Mesothelial cell of epicardium (in vitro differentiated cells): Measurements from ENCODE around the gene ROBO2. TPM values are rescaled to one million over a fixed set of nuclear protein-coding genes. Genes with fewer than 3 reads are reported as not detected.

Experiments
- DNase-seq, 2 experiments: peaks; one replicate each; pipeline ENCODE4 v3.0.0; 2021; ENCODE audit warnings: low spot score in 2 of 2; ENCODE audit not compliant: unreplicated experiment in 2 of 2
- H3K27ac Mint-ChIP-seq: 2 replicates; pipeline ENCODE4 v1.8.0; 2021; ENCODE audit warnings: mixed read lengths
- H3K27me3 Mint-ChIP-seq: 2 replicates; pipeline ENCODE4 v1.8.0; 2021; ENCODE audit warnings: low read depth, mixed read lengths
- H3K36me3 Mint-ChIP-seq: 2 replicates; pipeline ENCODE4 v1.8.0; 2021; ENCODE audit warnings: mixed read lengths
- H3K4me1 Mint-ChIP-seq: 2 replicates; pipeline ENCODE4 v1.8.0; 2021; ENCODE audit warnings: mixed read lengths
- H3K4me3 Mint-ChIP-seq: 2 replicates; pipeline ENCODE4 v1.8.0; 2021; ENCODE audit warnings: mild to moderate bottlenecking, moderate library complexity, mixed read lengths
- H3K9me3 Mint-ChIP-seq: 2 replicates; pipeline ENCODE4 v1.8.0; 2021; ENCODE audit warnings: mixed read lengths
- CTCF ChIP-seq: fragments of 200-600 bp; sonication (generic); IDR thresholded peaks from one replicate; pipeline ENCODE4 v1.5.0; 2021; ENCODE audit warnings: antibody characterized with exemption; ENCODE audit not compliant: unreplicated experiment
- total RNA-seq: library from RNA; stranded (reverse); gene quantifications from 3 replicates; pipeline ENCODE4 v1.2.1, GENCODE V29; 2021

ROBO2 gene
- total RNA-seq, 1 donor from 2014 or later, result 82.3 TPM

- Mint-ChIP-seq H3K36me3 (peaks cover 4% of the 10 kb centered on the region), H3K9me3 (peaks cover 5% of the 10 kb centered on the region), H3K27ac (no peak overlapping the region), H3K4me1 (peaks cover 9% of the 10 kb centered on the region), H3K27me3 (no peaks in the 10 kb centered on the region), H3K4me3 (no peak overlapping the region)
- TF ChIP-seq CTCF, result no peak
- DNase-seq, result no peak
Measured at GRCh38 chr3:77539677-77540076, 499.8 kb downstream of the ROBO2 start.

- no peak for DNase-seq
- no peaks in the 10 kb centered on the region for H3K27me3 Mint-ChIP-seq
- H3K4me3 Mint-ChIP-seq, result no peak overlapping the region
- peaks cover 4% of the 10 kb centered on the region for H3K36me3 Mint-ChIP-seq
- no peak overlapping the region for H3K27ac Mint-ChIP-seq
- TF ChIP-seq CTCF, result no peak
- peaks cover 14% of the 10 kb centered on the region for H3K9me3 Mint-ChIP-seq
- peaks cover 1% of the 10 kb centered on the region for H3K4me1 Mint-ChIP-seq
Measured at GRCh38 chr3:77541203-77541922, 501.5 kb downstream of the ROBO2 start.

GRCh38 chr3:77546246-77546645 is 506.3 kb downstream of the ROBO2 start:
- H3K27ac Mint-ChIP-seq, result no peak overlapping the region
- H3K36me3 Mint-ChIP-seq, result no peaks in the 10 kb centered on the region
- H3K4me1 Mint-ChIP-seq, result no peaks in the 10 kb centered on the region
- no peak for DNase-seq
- no peaks in the 10 kb centered on the region for H3K27me3 Mint-ChIP-seq
- H3K4me3 Mint-ChIP-seq, result no peak overlapping the region
- no peak for TF ChIP-seq CTCF
- peaks cover 9% of the 10 kb centered on the region for H3K9me3 Mint-ChIP-seq

- Mint-ChIP-seq H3K4me1 (no peaks in the 10 kb centered on the region), H3K27me3 (no peaks in the 10 kb centered on the region), H3K27ac (no peak overlapping the region), H3K4me3 (no peak overlapping the region), H3K9me3 (peaks cover 18% of the 10 kb centered on the region), H3K36me3 (peaks cover 11% of the 10 kb centered on the region)
- no peak for TF ChIP-seq CTCF
- no peak for DNase-seq
Measured at GRCh38 chr3:77549034-77549433, 509.1 kb downstream of the ROBO2 start.

GRCh38 chr3:77553240-77553639 is 513.3 kb downstream of the ROBO2 start:
- no peak for DNase-seq
- no peak for TF ChIP-seq CTCF
- H3K36me3 Mint-ChIP-seq, result peaks cover 19% of the 10 kb centered on the region

GRCh38 chr3:77562089-77562488 is 522.2 kb downstream of the ROBO2 start:
- TF ChIP-seq CTCF, result no peak
- Mint-ChIP-seq H3K36me3 (peaks cover 4% of the 10 kb centered on the region), H3K4me3 (no peak overlapping the region), H3K9me3 (no peaks in the 10 kb centered on the region), H3K4me1 (no peaks in the 10 kb centered on the region), H3K27ac (no peak overlapping the region), H3K27me3 (no peaks in the 10 kb centered on the region)
- DNase-seq, result no peak

More at GRCh38 chr3:77553240-77553639, 513.3 kb downstream of the ROBO2 start:
- no peaks in the 10 kb centered on the region for H3K27me3 Mint-ChIP-seq
- H3K4me3 Mint-ChIP-seq, result no peak overlapping the region
- peaks cover 26% of the 10 kb centered on the region for H3K9me3 Mint-ChIP-seq
- no peak overlapping the region for H3K27ac Mint-ChIP-seq
- no peaks in the 10 kb centered on the region for H3K4me1 Mint-ChIP-seq
